Coronary artery (tissue), 2 donors: ENCODE data around the gene KCNQ1.

ENCODE experiments used
- DNase-seq: peaks from one replicate; pipeline ENCODE4 v3.0.0-alpha.2; 2017; ENCODE audit warnings: low spot score
- H3K27ac ChIP-seq, 2 donors: fragments of 200-600 bp; sonication (generic); one replicate each; pipeline ENCODE4 v1.5.1; 2016 to 2019
- H3K4me3 ChIP-seq: fragments of 200-600 bp; sonication (generic); 2 replicates; pipeline ENCODE4 v1.5.1; 2016; ENCODE audit warnings: mild to moderate bottlenecking, moderate library complexity
- TF ChIP-seq, protein P1 (sequence below): fragments of 200-600 bp; sonication (generic); IDR thresholded peaks from one replicate; pipeline ENCODE4 v1.5.1; 2019; ENCODE audit warnings: antibody characterized with exemption

KCNQ1 gene

DNA sequence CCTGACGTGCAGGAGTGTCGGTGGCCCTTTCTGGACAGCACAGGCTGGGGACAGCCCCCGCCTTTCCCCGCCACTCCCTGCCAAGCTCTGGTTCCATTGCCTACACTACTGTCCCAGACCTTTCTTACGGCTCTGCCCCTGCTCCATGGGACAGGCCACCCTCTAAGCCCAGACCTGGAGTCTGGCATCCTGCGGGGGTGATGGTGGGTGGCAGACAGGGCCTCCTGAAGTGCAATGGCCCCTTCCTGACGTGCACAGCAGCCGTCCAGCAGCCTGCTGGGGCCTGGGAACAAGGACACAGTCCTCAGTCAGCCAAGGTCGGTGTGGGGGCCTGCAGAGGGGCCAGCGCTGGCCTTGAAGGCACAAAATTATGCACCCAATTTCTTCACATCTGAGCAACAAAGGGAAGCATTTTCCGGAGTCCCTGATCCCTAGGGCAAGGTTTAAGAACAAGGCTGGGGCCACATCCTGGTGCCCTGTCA, 334.7 kb downstream of the KCNQ1 start:
- no peak for DNase-seq

DNA sequence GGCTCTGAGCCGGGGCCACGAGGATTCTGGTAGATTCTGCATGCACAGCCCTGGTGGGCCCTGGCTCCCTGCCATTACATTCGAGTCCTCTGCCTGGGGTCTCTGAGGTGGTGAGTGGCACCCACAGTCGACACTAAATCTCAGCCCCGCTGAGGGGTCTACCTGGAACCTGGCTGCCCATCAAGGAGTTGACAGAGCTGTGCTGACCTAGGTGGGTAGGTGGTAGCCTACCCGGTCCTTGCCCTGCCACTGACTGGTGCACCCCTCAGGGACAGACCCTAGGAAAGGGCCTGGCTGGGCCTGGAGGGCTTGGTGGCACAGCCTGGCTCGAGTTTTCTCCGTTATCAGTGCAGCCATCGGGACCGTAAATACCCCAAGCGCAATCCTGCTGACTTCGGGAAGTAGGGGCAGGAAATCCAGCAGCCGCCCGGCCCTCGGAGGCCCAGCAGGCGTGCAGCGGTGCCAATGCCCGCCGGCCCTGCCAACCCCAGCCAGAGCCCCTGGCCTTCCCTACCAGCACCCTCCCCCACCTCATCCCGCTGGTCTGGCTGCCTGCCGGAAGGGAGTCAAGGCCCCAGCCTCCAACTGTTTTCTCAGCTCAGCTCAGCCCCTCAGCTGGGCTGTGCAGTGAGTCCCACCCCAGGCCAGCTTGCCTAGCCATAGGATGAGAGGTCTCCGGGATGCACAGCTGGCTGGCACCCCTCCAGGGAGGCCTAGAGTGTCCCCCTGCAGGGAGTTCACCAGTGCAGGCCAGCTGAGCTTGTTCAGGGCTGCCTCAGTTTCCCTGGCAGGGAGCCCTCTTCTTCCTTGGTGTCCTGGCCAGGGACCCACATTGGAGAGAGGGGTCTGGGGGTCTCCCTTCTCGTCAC, 335.4 kb downstream of the KCNQ1 start:
- peak; percentile 75 for DNase-seq
- Histone ChIP-seq H3K4me3 (peak overlapping the region; percentile 62), H3K27ac (peak overlapping the region; percentile 91 to 94)
- TF ChIP-seq, protein P1, sequence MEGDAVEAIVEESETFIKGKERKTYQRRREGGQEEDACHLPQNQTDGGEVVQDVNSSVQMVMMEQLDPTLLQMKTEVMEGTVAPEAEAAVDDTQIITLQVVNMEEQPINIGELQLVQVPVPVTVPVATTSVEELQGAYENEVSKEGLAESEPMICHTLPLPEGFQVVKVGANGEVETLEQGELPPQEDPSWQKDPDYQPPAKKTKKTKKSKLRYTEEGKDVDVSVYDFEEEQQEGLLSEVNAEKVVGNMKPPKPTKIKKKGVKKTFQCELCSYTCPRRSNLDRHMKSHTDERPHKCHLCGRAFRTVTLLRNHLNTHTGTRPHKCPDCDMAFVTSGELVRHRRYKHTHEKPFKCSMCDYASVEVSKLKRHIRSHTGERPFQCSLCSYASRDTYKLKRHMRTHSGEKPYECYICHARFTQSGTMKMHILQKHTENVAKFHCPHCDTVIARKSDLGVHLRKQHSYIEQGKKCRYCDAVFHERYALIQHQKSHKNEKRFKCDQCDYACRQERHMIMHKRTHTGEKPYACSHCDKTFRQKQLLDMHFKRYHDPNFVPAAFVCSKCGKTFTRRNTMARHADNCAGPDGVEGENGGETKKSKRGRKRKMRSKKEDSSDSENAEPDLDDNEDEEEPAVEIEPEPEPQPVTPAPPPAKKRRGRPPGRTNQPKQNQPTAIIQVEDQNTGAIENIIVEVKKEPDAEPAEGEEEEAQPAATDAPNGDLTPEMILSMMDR: no peak

More for the DNA sequence above, 334.7 kb downstream of the KCNQ1 start:
- TF ChIP-seq, protein P1: no peak
- Histone ChIP-seq H3K4me3 (peak overlapping the region; percentile 62), H3K27ac (peak overlapping the region; percentile 91 to 94)

DNA sequence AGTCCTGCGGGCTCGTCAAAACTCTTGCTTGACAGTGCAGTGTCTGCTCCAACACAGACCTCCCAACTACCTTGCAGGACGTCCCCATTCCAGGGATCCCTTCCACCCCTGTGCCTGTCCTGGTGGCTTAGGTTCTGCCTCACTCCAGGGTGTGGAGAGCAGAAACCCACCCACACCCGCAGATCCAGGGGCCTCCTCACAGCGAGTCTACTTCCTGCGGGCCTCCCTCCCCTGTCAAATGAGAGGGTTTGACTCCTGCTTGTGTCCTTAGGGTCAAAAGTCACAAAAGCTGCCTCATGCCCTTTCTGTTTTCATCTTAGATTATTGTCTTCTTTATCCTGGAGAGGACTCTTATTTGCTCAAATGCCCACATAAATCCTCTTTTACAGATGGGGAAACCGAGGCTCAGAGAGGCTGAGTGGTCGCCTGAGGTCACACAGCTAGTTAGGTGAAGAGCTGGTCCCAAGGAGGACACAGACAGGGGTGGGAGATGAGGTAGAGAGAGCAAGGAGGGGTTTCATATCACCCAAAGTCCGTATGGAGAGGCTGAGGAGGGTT, 336.1 kb downstream of the KCNQ1 start:
- DNase-seq: no peak
- Histone ChIP-seq H3K4me3 (no peak overlapping the region), H3K27ac (peak overlapping the region in 1 of 2 donors; percentile 94)
- TF ChIP-seq, protein P1: no peak

DNA sequence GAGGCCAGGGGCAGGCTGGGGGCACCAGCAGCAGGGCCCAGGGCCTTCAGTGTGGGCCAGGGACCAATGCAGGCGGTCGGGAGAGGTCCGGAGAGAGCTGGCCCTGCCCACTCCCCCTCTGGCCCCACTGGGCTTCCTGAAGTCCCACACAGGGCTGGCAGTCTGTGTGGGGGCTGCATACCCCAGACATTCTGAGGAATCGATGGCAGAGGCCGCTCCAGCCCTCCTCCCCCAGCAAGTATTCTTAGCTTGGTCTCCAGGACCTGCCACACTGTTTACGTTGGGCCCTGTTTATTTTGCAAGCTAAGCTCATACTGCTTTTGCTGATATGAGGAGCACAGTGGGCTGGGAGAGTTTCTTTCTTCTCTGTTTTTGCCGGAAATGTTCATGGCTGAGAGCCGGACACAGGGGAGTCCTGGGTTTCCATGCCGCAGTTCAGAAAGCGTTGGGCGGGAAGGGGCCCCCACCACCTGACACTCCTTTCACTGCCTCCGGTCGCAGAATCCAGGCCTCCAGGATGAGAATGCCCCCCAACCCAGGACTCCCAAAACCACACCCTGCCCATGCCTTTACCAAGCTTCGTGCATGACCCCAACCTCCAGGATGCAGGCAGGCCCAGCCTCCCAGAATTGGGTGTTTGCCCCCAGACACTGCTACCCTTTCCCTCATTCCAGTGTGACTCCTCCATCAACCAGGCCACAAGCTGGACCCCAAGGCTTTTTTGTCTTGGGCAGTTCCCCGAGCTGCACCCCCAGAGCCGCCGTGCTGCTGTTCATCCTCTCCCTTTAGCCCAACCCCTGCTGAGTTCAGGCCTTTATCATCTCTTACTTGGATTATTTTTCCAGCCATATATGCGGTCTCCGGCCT, 336.8 kb downstream of the KCNQ1 start:
- Histone ChIP-seq H3K27ac (peak overlapping the region in 1 of 2 donors; percentile 94), H3K4me3 (no peak overlapping the region)
- DNase-seq: peak; percentile 62
- TF ChIP-seq, protein P1: no peak

DNA sequence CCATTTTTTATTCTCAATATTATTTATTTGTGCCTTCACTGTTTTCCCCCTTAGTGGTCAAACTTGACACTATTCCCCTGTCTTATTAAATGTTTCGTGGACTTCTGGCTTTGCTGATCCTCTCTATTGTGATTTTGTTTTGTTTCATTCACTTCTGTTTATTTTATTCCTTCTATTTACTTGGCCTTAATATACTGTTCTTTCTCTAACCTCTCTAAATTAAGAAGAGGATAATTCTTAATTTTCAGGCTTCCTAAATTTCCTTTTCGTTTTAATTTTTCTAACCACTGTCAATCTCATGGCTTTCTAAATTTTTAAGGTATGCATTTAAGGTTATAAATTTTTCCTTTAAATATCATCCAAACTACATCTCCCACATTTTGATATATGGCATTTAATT, 338.0 kb downstream of the KCNQ1 start:
- no peak for DNase-seq
- no peak overlapping the region for H3K4me3 ChIP-seq
- TF ChIP-seq, protein P1: no peak
- H3K27ac ChIP-seq: no peak overlapping the region

DNA sequence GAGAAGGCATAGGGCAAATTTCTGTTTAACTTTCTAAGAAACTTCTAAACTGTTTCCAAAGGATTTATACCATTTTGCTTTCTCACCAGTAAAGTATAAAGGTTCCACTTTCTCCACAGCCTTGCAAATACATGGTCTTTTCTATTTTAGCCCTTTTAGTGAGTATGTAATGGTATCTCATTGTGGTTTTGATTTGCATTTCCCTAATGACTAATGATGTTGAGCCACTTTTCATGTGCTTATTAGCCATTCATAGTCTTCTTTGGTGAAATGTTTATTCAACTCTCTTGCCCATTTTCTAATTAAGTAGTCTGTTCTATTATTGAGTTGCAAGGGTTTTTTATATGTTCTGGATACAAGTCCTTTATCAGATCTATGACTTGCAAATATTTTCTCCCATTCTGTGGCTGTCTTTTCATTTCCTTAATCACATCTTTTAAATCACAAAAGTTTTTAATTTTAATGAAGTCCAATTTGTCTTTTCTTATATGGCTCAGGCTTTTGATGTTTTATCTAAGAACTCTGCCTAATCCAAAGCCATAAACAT, 338.8 kb downstream of the KCNQ1 start:
- H3K4me3 ChIP-seq: no peak overlapping the region
- no peak overlapping the region for H3K27ac ChIP-seq
- TF ChIP-seq, protein P1: no peak
- DNase-seq: no peak
